Measurements from ENCODE around the gene HPD.

- no peak for TF ChIP-seq CTCF (IDR thresholded peaks at IDR 0.05)
- TF ChIP-seq EP300 (IDR thresholded peaks at IDR 0.05): no peak
- no peak for TF ChIP-seq POLR2A (IDR thresholded peaks at IDR 0.05)
- TF ChIP-seq POLR2AphosphoS5 (IDR thresholded peaks at IDR 0.05): no peak
Measured at GRCh38 chr12:121820056-121820455, 38.6 kb downstream of the HPD start.
